IPS DF 6.9 (cell line): ENCODE results near the gene MGP.

ENCODE experiments used
- DNase-seq: peaks from one replicate; pipeline ENCODE4 v3.0.0-alpha.2; 2013; ENCODE audit warnings: low read depth, low spot score
- H3K27ac ChIP-seq: one replicate; pipeline ENCODE4 v1.5.1; 2013; ENCODE audit warnings: low read length, control low read depth
- H3K27me3 ChIP-seq: 2 replicates; pipeline ENCODE4 v1.6.1; 2013; ENCODE audit warnings: mild to moderate bottlenecking, low read length; ENCODE audit not compliant: control insufficient read depth, insufficient read depth
- H3K36me3 ChIP-seq: 2 replicates; pipeline ENCODE4 v1.6.1; 2013; ENCODE audit warnings: low read length; ENCODE audit not compliant: control insufficient read depth, insufficient read depth
- H3K4me1 ChIP-seq: 2 replicates; pipeline ENCODE4 v1.6.1; 2013; ENCODE audit warnings: low read length; ENCODE audit not compliant: control insufficient read depth, insufficient read depth
- H3K4me3 ChIP-seq: 2 replicates; pipeline ENCODE4 v1.5.1; 2013; ENCODE audit warnings: mild to moderate bottlenecking, low read length
- H3K9me3 ChIP-seq: 2 replicates; pipeline ENCODE4 v1.6.1; 2013; ENCODE audit warnings: low read length, inconsistent platforms; ENCODE audit not compliant: control insufficient read depth, insufficient read depth
- WGBS: extraction: QIAGEN DNeasy Blood & Tissue Kit; methylation state at CpG from one replicate; pipeline ENCODE4 v1.1.7; 2013; ENCODE audit warnings: mixed read lengths, missing lambda C conversion rate; ENCODE audit not compliant: insufficient read length, insufficient coverage; 5-methylcytosine and 5-hydroxymethylcytosine counted together

MGP gene

DNA sequence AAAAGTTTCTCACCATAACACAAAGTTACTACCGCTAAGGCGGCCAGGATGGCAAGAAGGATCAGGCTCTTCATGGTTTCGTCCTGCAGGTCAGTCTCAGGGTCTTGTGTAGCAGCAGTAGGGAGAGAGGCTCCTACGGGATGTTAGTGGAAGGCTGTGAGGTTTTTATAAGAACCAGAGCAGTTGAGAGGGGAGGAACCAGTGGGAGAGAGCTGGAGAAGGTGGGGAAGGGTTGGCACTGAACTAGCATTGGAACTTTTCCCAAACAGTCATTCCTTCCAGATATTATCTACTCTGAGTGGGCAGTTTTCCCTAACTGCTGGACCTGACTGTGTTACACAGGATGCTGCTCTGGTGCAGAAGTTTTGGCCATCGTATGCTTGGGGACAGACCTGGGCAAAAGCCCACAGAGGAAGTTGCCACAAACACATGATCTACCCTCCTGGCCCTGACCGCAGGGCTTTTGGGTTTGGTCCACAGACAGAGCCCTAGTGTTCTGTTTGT is at the start of gene MGP:
MGP (minus strand) TSS at position 137 of the 504 bp plus-strand sequence; CDS start at position 74, 63 bp downstream.
- no CpG with 5 or more reads among the region's 6 CpGs for WGBS

DNA sequence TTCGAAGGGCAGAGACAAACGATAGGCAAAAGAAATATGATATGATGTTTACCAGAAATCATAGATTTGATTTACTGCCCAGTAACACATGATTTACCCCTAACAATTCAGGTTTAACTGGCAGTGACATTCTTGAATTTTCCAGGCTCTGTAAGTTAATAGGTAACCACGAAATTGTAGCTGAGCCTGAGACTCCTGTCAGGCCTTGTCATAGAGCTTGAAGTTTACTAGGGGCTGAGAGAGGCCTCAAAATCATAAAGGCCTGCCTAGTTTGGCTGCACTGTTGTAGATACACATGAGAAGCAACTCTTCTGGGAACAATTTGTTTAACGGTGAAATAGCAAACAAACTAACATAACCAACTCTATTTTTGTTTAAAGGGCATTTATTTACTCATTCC is 49.4 kb upstream of the MGP start:
- Histone ChIP-seq H3K36me3 (no peaks in the 10 kb centered on the region), H3K4me3 (no peak overlapping the region), H3K9me3 (no peaks in the 10 kb centered on the region), H3K27ac (no peak overlapping the region), H3K4me1 (no peaks in the 10 kb centered on the region), H3K27me3 (no peaks in the 10 kb centered on the region)
- WGBS, result no CpG with 5 or more reads among the region's 4 CpGs
- no peak for DNase-seq

More for the DNA sequence above, at the start of gene MGP:
- H3K4me3 ChIP-seq, result no peak within 1 kb of the TSS
- H3K4me1 ChIP-seq, result no peaks in the 10 kb centered on the region
- H3K27me3 ChIP-seq, result no peaks in the 10 kb centered on the region
- no peaks in the 10 kb centered on the region for H3K9me3 ChIP-seq
- no peaks in the 10 kb centered on the region for H3K36me3 ChIP-seq
- DNase-seq, result no peak
- no peak within 1 kb of the TSS for H3K27ac ChIP-seq

DNA sequence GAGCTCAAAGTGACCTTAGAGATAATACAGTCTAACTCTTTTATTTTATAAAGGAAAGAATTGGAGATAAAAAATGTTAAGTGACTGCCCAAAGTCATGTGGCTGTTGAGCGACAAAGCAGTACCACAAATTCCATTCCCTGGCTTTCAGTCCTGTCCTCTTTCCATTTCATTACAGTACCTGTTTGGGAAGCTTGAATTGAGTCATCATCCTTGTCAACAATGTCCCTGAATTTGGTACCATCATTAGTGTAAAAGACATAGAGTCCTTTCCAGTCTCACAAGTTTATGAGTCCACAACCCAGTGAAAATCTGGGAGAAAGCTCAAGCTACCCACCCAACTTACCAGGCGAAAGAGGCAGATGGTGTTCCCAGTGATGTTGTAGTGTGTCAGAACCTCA is 48.9 kb upstream of the MGP start:
- no CpG with 5 or more reads among the region's 2 CpGs for WGBS
- H3K9me3 ChIP-seq, result no peaks in the 10 kb centered on the region
- no peak for DNase-seq
- H3K36me3 ChIP-seq, result no peaks in the 10 kb centered on the region
- no peaks in the 10 kb centered on the region for H3K27me3 ChIP-seq
- H3K4me3 ChIP-seq, result no peak overlapping the region
- no peak overlapping the region for H3K27ac ChIP-seq
- no peaks in the 10 kb centered on the region for H3K4me1 ChIP-seq

DNA sequence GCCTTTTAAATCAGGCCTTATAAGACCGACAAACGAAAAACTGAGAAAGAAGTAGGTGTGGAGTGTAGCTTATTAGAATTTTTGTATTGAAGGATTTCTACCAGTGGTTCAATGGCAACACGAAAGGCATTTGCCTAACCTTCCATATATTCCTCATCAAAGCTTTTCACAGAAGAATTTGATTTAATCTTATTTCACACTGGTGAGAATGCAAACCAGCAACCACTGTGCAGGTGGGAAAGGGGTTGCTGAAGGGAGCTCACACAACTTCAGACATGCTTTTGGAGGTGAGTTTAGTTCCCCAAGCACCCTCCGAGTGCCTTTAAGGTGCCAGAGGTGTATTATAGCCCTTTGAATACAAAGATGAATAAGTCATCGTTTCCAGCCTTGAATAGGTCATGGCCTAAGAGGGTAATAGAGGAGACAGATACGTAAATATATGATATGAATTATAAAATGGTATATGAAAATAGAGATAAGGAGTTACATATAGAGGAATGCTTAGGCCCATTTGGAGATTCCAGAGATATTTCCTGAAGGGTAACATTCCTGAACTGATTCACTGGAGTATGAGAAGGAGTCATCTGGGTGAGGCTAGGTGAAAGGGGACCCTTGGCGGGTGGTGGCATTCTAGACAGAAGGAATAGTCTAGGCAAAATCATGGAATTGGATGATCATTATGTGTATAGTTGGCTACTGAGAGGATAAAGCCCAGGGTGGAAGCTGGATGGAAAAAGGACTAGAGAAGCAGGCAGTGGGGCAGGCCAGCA is 46.3 kb upstream of the MGP start:
- no peak overlapping the region for H3K4me3 ChIP-seq
- H3K27ac ChIP-seq, result no peak overlapping the region
- H3K27me3 ChIP-seq, result no peaks in the 10 kb centered on the region
- no peaks in the 10 kb centered on the region for H3K36me3 ChIP-seq
- DNase-seq, result no peak
- 100% methylated on average over 1 of the region's 7 CpGs for WGBS
- peaks cover 3% of the 10 kb centered on the region; the same call in 1 of the 2 replicates for H3K4me1 ChIP-seq
- no peaks in the 10 kb centered on the region for H3K9me3 ChIP-seq

DNA sequence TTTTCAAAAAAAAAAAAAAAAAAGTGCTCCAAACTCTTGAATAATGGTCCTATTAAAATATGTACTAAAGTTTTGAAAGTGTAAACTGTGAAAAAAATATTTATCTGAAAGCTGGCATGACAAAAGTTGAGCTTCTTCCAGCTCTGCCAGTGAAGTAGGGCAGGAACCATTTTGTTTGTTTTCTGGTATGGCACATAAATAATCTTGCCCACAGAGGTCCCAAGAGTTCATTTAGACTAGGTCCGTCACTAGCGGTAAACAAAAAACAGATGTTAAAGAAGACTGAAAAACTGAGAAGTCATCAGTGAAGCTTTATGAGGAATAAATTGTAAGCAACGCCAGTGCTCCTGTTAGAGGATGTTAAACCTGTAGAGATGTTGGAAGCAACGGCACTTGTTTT is 45.7 kb upstream of the MGP start:
- H3K4me1 ChIP-seq, result peaks cover 3% of the 10 kb centered on the region; the same call in 1 of the 2 replicates
- H3K27ac ChIP-seq, result no peak overlapping the region

DNA sequence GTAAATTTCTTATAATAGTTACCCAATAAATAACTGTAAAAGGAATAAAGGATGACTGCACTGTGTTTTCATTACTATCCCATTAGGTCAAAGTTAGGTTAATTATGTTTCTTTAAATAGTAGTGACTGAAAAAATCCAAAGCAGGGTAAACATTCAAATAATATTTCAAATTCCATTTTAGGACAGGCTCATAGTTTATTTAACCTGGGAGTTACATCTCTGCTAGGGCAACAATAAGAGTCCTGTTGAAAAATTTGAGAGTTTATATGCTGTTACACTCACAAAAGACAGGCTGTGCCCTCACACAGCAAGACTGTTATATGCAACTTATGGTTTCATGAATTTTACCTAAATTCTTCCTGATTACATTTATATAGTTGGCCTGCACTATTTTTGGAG is 44.6 kb upstream of the MGP start:
- Histone ChIP-seq H3K4me3 (no peak overlapping the region), H3K4me1 (peaks cover 3% of the 10 kb centered on the region; the same call in 1 of the 2 replicates), H3K36me3 (no peaks in the 10 kb centered on the region), H3K9me3 (no peaks in the 10 kb centered on the region), H3K27me3 (no peaks in the 10 kb centered on the region), H3K27ac (no peak overlapping the region)
- DNase-seq, result no peak

More for the DNA sequence above, 45.7 kb upstream of the MGP start:
- no peaks in the 10 kb centered on the region for H3K27me3 ChIP-seq
- no peak for DNase-seq
- no CpG with 5 or more reads among the region's 4 CpGs for WGBS
- no peaks in the 10 kb centered on the region for H3K36me3 ChIP-seq
- no peaks in the 10 kb centered on the region for H3K9me3 ChIP-seq
- H3K4me3 ChIP-seq, result no peak overlapping the region

DNA sequence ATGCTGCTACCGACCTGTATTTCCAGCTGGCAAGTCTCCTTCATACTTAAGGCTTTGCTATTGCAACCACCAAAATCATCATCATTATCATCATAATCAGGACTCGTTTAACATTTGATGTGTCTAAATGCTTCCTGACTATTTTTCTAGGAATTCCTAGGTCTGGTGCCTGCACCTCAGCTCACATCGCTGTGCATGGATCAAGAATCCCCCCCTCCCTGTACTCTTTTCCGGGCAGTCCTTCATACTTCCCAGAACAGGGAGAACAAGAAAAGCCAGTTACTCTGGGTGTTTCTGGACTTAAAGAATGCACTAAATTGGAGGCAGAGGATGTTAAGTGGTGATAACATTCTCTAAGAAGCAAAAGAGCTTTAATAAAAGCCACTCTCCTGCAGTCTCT is 43.3 kb upstream of the MGP start:
- Histone ChIP-seq H3K9me3 (no peaks in the 10 kb centered on the region), H3K4me3 (no peak overlapping the region), H3K27ac (no peak overlapping the region), H3K4me1 (peaks cover 3% of the 10 kb centered on the region; the same call in 1 of the 2 replicates), H3K36me3 (no peaks in the 10 kb centered on the region), H3K27me3 (no peaks in the 10 kb centered on the region)
- WGBS, result no CpG with 5 or more reads among the region's 4 CpGs
- DNase-seq, result no peak

DNA sequence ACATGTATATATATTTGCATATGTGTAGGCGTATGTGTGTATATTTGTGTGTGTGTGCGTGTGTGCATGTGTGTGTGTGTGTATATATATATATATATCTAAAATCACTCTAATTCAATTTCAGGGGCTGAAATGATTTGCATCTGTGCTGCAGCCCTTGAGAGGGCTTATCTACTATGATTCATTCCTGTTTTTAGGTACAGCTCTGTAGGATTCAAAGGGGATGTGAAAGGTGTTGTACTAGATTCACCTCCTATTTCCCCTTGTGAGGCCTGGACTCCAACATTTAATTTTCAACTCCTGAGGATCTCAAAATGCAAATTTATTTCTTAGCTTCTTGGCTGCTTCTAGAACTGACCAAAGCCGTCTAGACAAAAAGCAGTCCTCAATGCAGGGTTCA is 41.6 kb upstream of the MGP start:
- no CpG with 5 or more reads among the region's 3 CpGs for WGBS
- no peaks in the 10 kb centered on the region for H3K9me3 ChIP-seq
- peaks cover 3% of the 10 kb centered on the region; the same call in 1 of the 2 replicates for H3K4me1 ChIP-seq

DNA sequence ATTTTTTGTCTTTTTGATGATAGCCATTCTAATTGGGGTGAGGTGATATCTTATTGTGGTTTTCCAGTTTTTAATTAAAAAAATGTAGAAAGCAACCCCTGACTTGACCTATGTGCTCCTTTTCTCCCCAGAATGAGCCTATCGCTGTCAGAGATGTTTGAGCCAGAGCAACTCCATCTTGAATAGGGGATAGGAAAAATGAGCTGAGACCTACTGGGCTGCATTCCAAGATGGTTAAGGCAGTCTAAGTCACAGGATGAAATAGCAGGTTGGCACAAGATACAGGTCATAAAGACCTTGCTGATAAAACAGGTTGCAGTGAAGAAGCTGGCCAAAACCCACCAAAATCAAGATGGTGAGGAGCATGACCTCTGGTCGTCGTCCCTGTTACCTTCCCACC is 38.9 kb upstream of the MGP start:
- no peaks in the 10 kb centered on the region for H3K9me3 ChIP-seq
- H3K4me1 ChIP-seq, result peaks cover 3% of the 10 kb centered on the region; the same call in 1 of the 2 replicates
- H3K27ac ChIP-seq, result no peak overlapping the region
- H3K4me3 ChIP-seq, result no peak overlapping the region
- no CpG with 5 or more reads among the region's 3 CpGs for WGBS
- no peaks in the 10 kb centered on the region for H3K36me3 ChIP-seq
- no peaks in the 10 kb centered on the region for H3K27me3 ChIP-seq
- DNase-seq, result no peak

More for the DNA sequence above, 41.6 kb upstream of the MGP start:
- Histone ChIP-seq H3K27me3 (no peaks in the 10 kb centered on the region), H3K4me3 (no peak overlapping the region), H3K27ac (no peak overlapping the region), H3K36me3 (no peaks in the 10 kb centered on the region)
- no peak for DNase-seq

DNA sequence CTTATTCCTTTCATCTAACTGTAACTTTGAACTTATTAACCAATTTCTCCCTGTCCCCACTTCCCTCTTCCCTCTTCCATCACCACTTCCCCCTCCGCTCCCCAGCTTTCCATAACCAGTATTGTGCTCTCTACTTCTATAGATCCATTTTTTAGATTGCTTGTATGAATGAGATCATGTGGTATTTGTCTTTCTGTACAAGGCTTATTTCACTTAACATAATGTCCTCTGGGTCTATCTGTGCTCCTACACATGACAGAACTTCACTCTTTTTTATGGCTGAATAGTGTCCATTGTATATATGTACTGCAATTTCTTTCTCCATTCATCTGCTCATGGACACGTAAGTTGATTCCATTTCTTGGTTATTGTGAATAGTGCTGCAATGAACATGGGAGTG is 38.3 kb upstream of the MGP start:
- no peak overlapping the region for H3K27ac ChIP-seq
- no peak overlapping the region for H3K4me3 ChIP-seq
- H3K27me3 ChIP-seq, result no peaks in the 10 kb centered on the region
- H3K9me3 ChIP-seq, result no peaks in the 10 kb centered on the region
- H3K36me3 ChIP-seq, result no peaks in the 10 kb centered on the region
- peaks cover 2% of the 10 kb centered on the region; the same call in 1 of the 2 replicates for H3K4me1 ChIP-seq
- no peak for DNase-seq
- 100% methylated on average over 1 of the region's 2 CpGs for WGBS

DNA sequence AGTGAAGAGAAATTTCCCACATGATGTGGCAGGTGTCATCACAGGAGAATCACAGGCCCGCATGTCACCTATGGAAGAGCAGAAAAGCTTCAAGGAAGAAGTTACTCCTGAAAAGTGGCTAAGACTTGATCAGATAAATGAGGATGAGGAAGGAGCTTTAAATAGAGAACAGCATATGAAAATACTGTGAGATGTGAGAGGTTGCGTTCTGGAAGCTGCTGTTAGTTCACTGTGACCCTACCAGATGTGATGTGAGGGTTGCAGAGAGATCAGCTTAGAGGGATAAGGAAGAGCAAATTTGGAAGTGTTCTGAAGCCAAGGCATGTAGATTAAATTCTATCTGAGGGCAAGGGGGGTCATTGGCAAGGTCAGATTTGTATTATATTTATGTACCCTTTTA is 35.6 kb upstream of the MGP start:
- no peaks in the 10 kb centered on the region for H3K9me3 ChIP-seq
- H3K27me3 ChIP-seq, result no peaks in the 10 kb centered on the region
- no CpG with 5 or more reads among the region's 2 CpGs for WGBS
- no peak overlapping the region for H3K4me3 ChIP-seq
- no peak overlapping the region for H3K27ac ChIP-seq
- H3K4me1 ChIP-seq, result no peaks in the 10 kb centered on the region
- DNase-seq, result no peak
- no peaks in the 10 kb centered on the region for H3K36me3 ChIP-seq
